Breast epithelium (tissue), 4 donors: ENCODE data around the gene FOXA1. TPM values are rescaled to one million over a fixed set of nuclear protein-coding genes. Genes with fewer than 3 reads are reported as not detected.

Experiments used
- DNase-seq, 2 donors: peaks; one replicate each; pipeline ENCODE4 v3.0.0-alpha.2; 2019; ENCODE audit warnings: low spot score in 2 of 2
- H3K27ac ChIP-seq, 2 donors: fragments of 200-600 bp; sonication (generic) in 1 of 2; one replicate each; pipeline ENCODE4 v1.5.1; 2016 to 2019; ENCODE audit warnings: mild to moderate bottlenecking in 1 of 2
- H3K27me3 ChIP-seq, 2 donors: fragments of 200-600 bp; sonication (generic) in 1 of 2; one replicate each; pipeline versions ENCODE4 v1.5.1 to v1.6.0; 2017 to 2019; ENCODE audit warnings: control low read depth in 1 of 2, mild to moderate bottlenecking in 1 of 2
- H3K36me3 ChIP-seq: fragments of 200-600 bp; one replicate; pipeline ENCODE4 v1.5.1; 2019
- H3K4me1 ChIP-seq, 2 donors: fragments of 200-600 bp; sonication (generic); one replicate each; pipeline ENCODE4 v1.5.1; 2016 to 2019; ENCODE audit warnings: control low read depth in 1 of 2
- H3K4me3 ChIP-seq, 3 donors: fragments of 200-600 bp; sonication (generic); 1 replicate in 2 of 3; 2 replicates in 1 of 3; pipeline ENCODE4 v1.5.1; 2016 to 2019; ENCODE audit warnings: mild to moderate bottlenecking in 3 of 3, moderate library complexity in 2 of 3
- H3K9me3 ChIP-seq, 2 donors: fragments of 200-600 bp; sonication (generic) in 1 of 2; one replicate each; pipeline ENCODE4 v1.5.1; 2016 to 2019; ENCODE audit warnings: control low read depth in 1 of 2
- POLR2A ChIP-seq: fragments of 450-650 bp; IDR thresholded peaks from one replicate; pipeline ENCODE4 v1.6.1; 2016; ENCODE audit warnings: antibody characterized with exemption, mild to moderate bottlenecking, moderate library complexity
- POLR2AphosphoS5 ChIP-seq, 3 donors: sonication (generic); formaldehyde crosslinking; IDR thresholded peaks; one replicate each; pipeline ENCODE4 v1.6.1; 2017; ENCODE audit warnings: antibody characterized with exemption in 3 of 3
- intact Hi-C: fragments of 100-400 bp; cut with DNase I; formaldehyde crosslinking; loops from one replicate; pipeline ENCODE4 v1.15.1; 2023; ENCODE audit warnings: low total_unique reads
- total RNA-seq, 3 donors: library from RNA; depleted of rRNA; stranded (reverse); fragments of >200 nt; gene quantifications; one replicate each; pipeline ENCODE4 v1.1.0, GENCODE V29; 2016
- TF ChIP-seq, protein P1 (sequence below), 3 donors: fragments of 450-650 bp; IDR thresholded peaks; one replicate each; pipeline ENCODE4 v1.5.1; 2016 to 2017; ENCODE audit warnings: antibody characterized with exemption in 3 of 3, mild to moderate bottlenecking in 3 of 3, moderate library complexity in 3 of 3

Gene FOXA1
- total RNA-seq, 3 donors from 2014 or later = 0.32 to 80.6 (median 74.4) TPM

DNA sequence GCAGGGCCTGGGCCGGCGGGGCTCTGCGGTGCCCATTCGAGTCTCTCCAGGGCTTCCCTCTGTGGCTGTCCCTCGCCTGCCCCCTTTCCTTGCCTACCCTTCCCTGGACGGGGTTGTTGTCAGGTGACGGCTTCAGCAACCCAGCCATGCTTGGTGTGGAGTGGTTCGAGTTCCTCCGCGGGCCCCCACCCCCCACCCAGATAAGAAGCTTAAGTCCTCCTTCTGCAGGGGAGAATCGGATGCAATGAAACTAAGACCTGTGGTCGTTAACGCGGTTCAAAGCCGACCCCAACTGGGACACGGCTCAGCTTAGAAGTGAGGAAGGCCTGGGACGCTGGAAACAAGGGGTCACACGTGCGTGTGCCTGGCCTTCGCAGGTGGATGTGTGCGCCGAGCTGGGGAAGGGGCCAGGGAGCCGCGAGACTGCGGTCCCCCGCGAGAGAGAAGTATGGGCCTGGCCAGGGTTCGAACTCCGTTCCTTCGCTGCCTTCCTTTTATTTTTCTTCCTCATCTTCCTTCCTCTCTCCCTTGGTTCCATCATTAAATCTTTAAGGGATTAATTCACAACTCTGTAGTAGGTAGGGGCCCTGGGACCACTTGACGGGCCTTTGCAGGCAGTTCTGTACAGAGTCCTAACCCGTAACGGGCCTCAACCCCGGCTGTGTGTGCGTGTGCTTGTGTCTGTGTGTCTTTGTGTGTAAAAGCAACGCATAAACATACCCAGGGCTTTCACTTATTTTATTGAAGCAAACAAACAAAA, 3.9 kb upstream of the FOXA1 start:
- peak overlapping the region in 2 of 3 donors; percentile 35 to 60 for H3K4me3 ChIP-seq
- TF ChIP-seq POLR2A = no peak
- no peak for DNase-seq
- H3K4me1 ChIP-seq = peaks cover 0 to 5% of the 10 kb centered on the region in 2 donors
- intact Hi-C loops = no loop called here
- peak overlapping the region; percentile 83 to 86 for H3K27ac ChIP-seq
- no peaks in the 10 kb centered on the region for H3K36me3 ChIP-seq
- H3K9me3 ChIP-seq = no peaks in the 10 kb centered on the region
- H3K27me3 ChIP-seq = peaks cover 9 to 94% of the 10 kb centered on the region in 2 donors

DNA sequence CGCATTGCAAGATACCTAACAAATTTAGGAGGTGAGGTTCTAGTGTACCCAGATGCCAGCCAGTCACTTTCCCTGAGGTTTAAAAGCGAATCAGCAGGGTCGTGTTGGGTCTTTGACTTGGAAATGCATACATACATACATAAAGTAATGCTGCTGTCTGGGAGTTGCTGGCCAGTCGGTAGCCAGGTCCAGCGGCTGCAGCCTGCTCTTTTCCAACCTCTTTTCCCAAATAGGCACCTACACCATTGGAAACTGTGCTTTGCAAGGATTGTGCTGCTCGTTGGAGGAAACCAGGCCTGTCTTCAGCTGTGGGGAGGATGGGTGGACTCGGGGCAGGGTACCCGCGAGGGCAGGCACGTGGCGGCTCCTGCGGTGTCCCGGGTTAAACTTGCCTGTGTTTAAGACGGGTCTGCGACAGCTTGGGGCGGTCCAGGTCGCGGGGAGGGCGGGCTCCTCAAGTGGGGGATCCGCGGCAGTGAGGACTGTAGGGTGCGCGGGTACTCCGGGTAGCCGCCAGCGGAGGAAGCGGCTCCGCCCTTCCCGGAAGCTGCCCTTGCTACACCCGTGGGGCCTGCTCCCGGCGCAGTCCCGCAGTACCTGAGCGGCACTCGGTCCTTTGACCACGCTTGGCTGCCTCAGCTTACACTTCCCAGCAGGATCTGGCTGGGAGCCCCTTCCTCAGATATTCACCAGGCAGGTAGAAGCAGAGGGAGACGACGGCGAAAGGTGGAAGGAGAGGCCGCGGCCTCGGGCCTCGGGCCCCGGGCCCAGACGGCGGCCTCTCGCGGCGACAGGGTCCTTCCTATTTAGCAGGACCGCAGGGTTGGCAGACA, 3.1 kb upstream of the FOXA1 start:
- H3K4me3 ChIP-seq = peak overlapping the region in 2 of 3 donors; percentile 35 to 60
- intact Hi-C loops = no loop called here
- TF ChIP-seq, protein P1, sequence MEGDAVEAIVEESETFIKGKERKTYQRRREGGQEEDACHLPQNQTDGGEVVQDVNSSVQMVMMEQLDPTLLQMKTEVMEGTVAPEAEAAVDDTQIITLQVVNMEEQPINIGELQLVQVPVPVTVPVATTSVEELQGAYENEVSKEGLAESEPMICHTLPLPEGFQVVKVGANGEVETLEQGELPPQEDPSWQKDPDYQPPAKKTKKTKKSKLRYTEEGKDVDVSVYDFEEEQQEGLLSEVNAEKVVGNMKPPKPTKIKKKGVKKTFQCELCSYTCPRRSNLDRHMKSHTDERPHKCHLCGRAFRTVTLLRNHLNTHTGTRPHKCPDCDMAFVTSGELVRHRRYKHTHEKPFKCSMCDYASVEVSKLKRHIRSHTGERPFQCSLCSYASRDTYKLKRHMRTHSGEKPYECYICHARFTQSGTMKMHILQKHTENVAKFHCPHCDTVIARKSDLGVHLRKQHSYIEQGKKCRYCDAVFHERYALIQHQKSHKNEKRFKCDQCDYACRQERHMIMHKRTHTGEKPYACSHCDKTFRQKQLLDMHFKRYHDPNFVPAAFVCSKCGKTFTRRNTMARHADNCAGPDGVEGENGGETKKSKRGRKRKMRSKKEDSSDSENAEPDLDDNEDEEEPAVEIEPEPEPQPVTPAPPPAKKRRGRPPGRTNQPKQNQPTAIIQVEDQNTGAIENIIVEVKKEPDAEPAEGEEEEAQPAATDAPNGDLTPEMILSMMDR (IDR thresholded peaks at IDR 0.05) = no peak
- TF ChIP-seq POLR2A (no peak), POLR2AphosphoS5 (IDR thresholded peaks at IDR 0.05) (peak in 1 of 3 donors; percentile 8)
- DNase-seq = peak in 1 of 2 donors; percentile 60
- no peaks in the 10 kb centered on the region for H3K9me3 ChIP-seq
- H3K27me3 ChIP-seq = peaks cover 9 to 94% of the 10 kb centered on the region in 2 donors
- H3K27ac ChIP-seq = peak overlapping the region; percentile 83 to 86
- H3K4me1 ChIP-seq = peaks cover 0 to 5% of the 10 kb centered on the region in 2 donors
- no peaks in the 10 kb centered on the region for H3K36me3 ChIP-seq

DNA sequence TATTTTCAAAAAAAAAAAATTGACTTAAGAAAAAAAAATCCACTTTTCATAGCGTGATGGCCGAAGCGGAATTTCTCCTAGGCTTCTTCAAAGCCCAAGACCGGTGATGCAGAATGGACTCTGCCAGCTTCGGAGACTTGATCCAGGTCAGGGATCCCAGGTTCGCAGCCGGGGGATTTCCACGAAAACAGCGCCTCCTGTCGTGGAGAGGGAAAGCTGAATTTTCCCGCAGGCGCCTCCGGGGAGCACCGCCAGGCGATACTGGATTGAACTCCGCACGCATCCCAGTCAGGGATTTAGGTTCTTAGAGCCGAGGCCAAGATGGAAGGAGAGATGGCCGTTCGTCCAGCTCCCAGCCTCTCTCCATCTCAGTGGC, 2.5 kb upstream of the FOXA1 start:
- H3K27ac ChIP-seq = peak overlapping the region; percentile 83 to 86
- no peaks in the 10 kb centered on the region for H3K36me3 ChIP-seq
- DNase-seq = peak in 1 of 2 donors; percentile 75
- peak overlapping the region in 1 of 3 donors; percentile 60 for H3K4me3 ChIP-seq
- intact Hi-C loops = no loop called here
- no peaks in the 10 kb centered on the region for H3K9me3 ChIP-seq
- no peak for TF ChIP-seq POLR2A
- TF ChIP-seq, protein P1 (IDR thresholded peaks at IDR 0.05) = peak in 2 of 3 donors; percentile 28 to 38
- peaks cover 10 to 94% of the 10 kb centered on the region in 2 donors for H3K27me3 ChIP-seq
- peaks cover 0 to 5% of the 10 kb centered on the region in 2 donors for H3K4me1 ChIP-seq

DNA sequence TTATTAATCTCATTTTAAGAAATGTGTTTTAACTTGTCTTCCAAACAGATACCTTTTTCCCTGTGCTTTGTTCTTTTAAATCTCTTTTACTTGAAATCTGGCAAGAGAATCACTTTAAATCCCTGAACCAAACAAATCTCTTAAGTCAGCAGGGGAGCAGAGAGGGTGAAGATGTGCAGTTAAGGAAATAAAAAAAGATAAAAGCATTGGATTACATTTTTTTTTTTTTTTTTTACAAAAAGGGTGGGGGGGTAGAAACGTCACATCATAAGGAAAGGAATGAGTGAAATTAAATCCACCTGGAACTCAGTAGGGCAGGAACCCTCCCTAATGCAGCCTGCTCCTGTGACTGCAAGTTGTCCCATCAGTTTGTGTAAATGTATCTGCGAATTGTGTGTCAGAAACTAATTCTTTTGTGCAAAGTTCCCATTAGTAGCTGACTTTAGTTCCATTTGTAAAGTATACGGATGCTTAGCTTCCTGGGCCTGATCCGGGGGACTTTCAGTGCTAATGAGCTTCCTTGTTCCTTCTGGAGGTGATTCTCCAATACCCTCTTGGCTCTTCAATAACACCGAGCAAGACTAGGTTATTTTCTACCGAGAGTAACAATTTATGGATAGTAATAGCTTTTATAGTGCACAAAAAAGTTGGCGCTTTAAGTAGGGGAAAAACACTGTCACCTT, 1.9 kb upstream of the FOXA1 start:
- intact Hi-C loops = no loop called here
- Histone ChIP-seq H3K4me3 (peak overlapping the region in 2 of 3 donors; percentile 55 to 80), H3K27me3 (peaks cover 14 to 94% of the 10 kb centered on the region in 2 donors), H3K27ac (peak overlapping the region; percentile 83 to 86), H3K36me3 (no peaks in the 10 kb centered on the region), H3K4me1 (peaks cover 0 to 5% of the 10 kb centered on the region in 2 donors), H3K9me3 (no peaks in the 10 kb centered on the region)
- TF ChIP-seq, protein P1 (IDR thresholded peaks at IDR 0.05) = no peak
- no peak for TF ChIP-seq POLR2A
- TF ChIP-seq POLR2AphosphoS5 (IDR thresholded peaks at IDR 0.05) = no peak
- DNase-seq = no peak

DNA sequence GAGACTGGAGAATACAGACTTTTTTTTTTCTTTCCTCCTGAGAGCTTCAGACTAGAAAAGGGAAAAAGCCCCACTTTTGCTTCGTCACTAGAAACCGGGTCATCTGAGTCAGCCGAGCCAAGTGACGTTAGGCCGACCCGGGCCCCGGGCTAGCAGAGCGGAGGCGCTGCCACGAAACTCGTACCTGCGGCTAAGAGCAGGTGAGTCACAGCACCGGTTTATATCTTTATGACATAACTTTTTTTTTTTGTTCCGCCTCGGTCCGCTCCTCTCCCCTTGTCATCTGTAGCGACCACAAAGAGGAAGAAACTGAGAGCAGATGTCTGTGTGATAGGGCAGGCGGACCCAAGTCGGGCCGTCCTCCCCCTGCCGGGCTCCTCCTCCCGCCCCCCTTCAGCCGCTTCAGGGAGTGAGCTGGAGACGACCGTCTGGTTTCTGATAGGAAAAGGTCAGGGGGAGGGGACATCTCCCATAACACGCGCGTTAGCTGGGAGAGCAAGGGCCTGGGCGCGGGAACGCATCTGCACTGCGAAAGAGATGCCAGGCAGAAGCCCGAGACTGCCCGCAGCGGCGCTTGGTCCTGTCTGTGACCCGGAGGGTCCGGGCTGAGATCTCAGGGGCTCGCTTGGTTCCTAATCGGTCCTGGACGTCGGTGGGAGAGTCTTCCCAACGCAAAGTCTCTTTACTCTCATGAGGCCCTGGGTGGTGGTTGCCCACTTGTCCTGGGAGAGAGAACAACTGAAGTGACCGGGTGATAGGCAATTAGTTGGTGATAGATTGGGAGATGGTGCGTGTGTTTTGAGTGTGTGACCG, 966 bp upstream of the FOXA1 start:
- no peaks in the 10 kb centered on the region for H3K36me3 ChIP-seq
- no peaks in the 10 kb centered on the region for H3K9me3 ChIP-seq
- intact Hi-C loops = no loop called here
- peak overlapping the region; percentile 40 to 80 (median 55) for H3K4me3 ChIP-seq
- peak; percentile 62 to 85 for DNase-seq
- TF ChIP-seq POLR2A (no peak), POLR2AphosphoS5 (IDR thresholded peaks at IDR 0.05) (peak in 2 of 3 donors; percentile 33 to 51)
- peaks cover 0 to 5% of the 10 kb centered on the region in 2 donors for H3K4me1 ChIP-seq
- peak overlapping the region; percentile 83 to 86 for H3K27ac ChIP-seq
- peaks cover 17 to 94% of the 10 kb centered on the region in 2 donors for H3K27me3 ChIP-seq
